GM04503 (cell line): ENCODE results near the gene CHCHD3.

Experiments used
- DNase-seq: peaks from one replicate; pipeline ENCODE4 v3.0.0-alpha.2; 2012; ENCODE audit warnings: low read depth

The CHCHD3 gene

DNA sequence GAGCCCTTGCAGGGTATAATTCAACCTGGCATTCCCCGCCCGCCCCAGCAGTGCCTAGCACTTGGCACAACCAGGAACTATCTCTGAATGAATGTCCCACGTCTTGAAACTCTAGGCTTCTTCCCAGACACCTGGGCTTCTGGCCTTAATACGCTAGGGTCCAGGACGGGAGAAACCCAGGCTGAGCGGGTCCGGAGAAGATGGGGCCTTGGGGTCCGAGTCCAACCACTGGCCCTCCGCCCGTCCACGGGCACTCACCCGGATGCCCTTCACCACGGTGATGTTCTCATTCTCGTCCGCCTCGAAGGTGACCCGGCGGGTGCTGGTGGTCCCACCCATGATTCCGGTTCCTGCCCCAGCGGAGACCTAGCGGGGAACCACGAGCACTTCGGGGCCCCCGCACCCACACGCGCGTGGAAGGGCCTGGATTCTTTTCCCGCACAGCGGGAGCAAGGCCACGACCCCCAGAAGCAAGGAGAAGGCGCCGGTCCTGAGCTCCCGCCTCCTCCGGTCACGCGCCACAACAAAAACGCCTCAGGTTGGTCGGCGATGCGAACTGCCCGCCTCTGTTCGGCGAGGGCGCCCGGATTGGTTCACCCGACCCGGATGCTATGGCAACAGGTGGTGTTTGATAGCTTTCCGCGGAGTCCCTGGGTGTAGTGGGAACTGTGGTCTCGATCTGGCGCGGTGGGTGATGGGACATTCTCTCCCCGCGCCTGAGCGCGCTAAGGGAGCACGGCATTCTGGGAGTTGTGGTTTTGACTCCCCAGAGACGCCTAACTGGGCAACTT lies at the start of gene CHCHD3:
TSS of gene CHCHD3 (minus strand) at position 492 of the 791 bp plus-strand sequence. CDS start at position 339, 153 bp downstream.
- DNase-seq: peak; percentile 96

DNA sequence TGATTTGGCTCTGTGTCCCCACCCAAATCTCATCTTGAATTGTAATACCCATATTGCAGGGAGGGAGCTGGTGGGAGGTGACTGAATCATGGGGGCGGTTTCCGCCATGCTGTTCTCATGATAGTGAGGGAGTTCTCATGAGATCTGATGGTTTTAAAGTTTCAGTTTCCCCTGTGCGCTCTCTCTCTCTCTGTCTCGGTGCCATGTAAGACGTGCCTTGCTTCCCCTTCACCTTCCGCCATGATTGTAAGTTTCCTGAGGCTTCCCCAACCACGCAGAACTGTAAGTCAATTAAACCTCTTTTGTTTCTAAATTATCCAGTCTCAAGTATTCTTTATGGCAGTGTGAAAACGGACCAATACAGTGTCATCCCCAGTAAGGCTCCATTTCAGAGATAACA lies 48.3 kb upstream of the CHCHD3 start:
- no peak for DNase-seq

DNA sequence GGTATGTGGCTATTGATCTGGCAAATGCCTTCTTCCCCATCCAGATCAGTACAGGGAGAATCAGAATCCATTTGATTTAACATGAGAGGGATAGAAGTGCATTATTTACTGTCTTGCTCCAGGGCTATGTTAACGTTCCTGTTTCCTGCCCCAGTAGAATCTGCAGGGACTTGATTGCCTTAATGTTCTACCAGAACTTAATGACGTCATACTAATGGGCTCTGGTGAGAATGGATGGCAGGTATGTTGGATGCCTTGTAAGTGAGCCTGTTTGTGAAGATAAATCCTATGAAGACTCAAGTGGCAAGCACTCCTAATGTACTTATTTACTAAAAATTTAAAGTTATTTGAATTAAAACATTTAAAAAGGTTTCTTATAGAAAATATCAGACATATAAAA lies 44.5 kb upstream of the CHCHD3 start:
- DNase-seq: no peak

DNA sequence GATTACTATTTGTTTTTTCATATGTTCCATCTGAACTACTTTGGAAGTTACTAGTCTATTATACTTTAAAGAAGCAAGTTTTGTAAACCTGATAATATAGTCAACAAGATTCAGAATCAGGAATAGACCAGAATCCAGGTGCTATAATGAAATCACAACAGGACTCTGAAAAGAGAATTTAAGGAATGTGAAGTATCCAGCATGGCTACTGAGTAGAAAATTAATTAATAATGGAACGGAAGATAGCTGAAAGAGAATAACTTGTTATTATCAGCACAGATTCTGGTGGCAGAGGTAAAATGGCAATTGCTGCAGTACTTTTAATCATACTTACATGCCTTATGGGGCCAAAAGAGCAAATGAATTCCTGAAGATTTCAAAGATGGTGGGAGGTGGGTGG lies 43.1 kb upstream of the CHCHD3 start:
- DNase-seq: no peak

DNA sequence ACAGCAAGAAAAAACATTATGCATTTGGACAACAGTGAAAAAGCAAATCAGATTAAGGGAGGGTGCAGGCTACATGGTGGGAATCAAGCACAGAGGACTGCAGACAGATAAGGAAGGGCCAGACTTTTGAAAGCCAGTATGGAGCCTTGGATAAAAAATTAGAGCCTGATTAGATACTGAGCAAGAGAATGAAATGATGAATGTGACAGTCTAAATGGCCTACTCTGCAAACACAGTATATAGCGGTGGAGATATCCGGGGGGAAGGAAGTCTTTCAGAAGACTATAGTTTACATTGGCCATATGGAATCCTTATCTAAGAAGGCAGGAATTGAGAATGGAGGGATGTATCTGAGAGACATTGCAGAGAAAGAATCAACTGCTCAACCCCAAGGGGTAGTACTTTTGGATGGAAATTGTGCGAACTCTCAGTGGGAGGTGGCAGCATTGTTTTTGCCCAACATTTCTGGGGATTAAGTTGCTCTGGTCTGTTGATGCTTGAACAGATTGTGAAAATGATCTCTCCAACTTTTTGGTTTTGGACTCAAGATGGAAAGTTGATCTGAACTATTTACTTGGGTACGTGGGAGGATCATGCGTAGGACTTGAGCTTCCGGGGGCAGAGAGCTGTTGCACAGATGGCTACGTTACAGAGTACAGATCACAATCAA lies 39.4 kb upstream of the CHCHD3 start:
- no peak for DNase-seq

DNA sequence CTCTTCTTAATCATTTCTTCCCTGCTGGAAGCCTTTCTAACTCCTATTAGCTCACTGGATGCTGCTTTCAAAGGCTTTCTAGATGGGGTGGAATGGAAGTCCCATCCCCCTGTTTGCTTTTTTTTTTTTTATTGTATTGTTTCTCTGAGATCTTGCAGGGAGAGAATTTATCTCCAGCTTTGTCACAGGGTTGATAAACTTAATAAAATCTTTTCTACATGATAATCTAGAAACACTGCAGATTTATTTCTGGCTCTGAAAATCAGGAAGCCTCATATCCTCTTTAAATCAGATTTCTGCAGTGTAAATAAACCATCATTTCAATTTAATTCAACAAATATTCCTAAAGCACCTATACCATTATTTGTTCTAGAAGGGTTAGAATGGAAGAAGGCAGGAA lies 37.2 kb upstream of the CHCHD3 start:
- DNase-seq: no peak

DNA sequence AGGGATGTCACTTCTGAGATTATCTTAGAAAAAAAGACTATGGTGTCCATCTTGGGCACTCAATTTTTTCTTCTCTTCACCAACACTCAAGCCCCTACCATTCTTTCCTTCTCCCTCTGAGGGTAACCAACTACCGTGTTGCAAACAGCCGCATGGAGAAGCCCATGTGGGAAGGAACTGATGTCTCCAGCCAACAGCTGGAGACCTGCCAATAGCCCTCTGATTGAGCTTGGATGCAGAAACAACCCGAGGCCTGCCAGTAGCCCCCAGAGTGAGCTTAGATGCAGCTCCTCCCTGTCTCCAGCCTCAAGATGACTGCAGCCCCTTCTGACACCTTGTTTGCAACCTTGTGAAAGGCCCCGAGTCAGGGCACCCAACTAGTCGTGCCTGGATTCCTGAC lies 36.4 kb upstream of the CHCHD3 start:
- DNase-seq: no peak

DNA sequence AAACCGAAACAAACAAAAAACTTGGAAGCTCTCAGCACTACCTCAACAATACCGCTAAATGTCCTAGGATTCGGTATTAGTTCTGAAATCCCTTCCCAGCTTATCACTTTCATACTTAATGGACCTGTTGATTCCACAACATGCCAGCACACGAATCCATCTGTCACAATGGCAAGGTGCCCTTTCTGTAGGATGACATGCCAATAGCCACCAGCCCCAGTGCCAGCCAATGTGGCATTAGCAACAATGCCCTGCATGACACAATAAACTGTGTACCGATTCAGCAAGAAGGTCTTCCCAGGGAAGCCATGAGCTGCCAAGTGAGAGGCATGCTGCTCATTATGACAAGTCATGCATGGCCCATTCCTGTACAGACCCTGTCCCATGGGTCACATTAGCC lies 35.6 kb upstream of the CHCHD3 start:
- no peak for DNase-seq

DNA sequence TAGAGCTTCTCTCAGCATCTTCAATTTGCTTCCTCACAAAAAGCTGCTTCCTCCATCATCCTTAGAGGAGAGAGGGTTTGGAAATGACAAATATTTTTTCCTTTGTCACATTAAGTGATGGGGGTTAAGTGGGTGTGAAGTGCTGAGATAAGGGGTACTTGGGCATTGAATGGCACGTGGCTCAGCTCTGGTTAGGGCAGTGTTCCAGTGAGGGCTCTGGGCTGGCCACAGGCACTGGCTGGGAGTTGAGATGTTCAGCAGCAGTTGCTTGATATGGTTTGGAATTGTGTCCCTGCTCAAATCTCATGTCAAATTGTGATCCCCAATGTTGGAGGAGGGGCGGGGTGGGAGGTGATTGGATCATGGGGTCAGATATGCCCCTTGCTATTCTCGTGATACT lies 33.7 kb upstream of the CHCHD3 start:
- DNase-seq: no peak

DNA sequence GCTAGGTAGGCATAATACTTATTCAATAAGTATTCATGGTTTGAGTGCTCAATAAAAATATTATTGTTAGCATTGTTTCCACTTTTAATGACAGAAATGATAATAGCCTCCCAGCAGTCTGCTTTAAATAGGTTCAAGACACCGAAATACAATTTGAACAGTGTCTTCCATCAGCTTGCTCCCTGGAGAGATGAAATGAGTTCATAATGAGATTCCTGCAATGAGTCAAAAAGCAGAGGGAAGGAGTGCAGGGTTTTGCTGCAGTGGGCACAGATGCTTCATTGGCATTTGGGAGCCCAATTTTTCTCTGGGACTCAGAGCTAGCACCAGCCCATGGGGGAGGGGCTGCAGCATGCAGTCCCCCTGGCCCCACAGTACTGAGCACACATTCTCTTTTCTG lies 32.6 kb upstream of the CHCHD3 start:
- no peak for DNase-seq

DNA sequence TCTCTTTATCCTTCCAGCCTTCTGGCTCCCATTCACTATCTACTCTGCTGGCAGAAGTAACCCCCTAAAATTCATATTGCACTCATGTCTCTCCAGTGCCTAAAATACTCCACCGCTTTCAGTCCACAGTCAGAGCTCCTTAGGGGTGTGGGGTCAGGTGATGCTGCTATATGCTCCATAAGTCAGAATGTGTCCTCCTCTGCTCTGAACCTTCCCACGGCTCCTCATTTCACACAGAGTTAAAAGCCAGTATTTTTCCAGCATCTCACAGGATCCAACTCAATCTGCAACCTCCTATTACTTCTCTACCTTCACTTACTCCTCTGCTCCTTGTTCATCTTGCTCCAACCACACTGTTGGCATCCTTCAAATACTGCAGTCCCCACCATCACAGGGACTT lies 31.1 kb upstream of the CHCHD3 start:
- no peak for DNase-seq

DNA sequence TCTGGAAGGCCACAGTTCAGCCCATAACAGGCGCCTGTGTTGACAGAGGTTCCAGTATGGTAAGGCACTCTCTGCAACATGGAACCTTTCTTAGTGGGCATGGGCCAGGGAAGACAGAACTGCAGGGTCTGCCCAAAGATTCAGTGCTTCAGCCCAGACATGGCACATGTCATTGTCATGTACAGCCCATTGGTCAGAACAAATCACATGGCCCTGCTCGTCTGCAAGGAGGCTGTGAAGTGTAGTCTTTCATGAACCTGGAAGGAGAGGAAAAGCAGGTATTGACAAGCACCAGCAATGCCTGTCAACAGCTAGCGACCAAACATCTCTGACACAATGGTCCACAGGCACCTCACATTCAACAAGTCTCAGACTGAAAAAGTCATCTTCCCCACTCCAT lies 30.4 kb upstream of the CHCHD3 start:
- DNase-seq: no peak

DNA sequence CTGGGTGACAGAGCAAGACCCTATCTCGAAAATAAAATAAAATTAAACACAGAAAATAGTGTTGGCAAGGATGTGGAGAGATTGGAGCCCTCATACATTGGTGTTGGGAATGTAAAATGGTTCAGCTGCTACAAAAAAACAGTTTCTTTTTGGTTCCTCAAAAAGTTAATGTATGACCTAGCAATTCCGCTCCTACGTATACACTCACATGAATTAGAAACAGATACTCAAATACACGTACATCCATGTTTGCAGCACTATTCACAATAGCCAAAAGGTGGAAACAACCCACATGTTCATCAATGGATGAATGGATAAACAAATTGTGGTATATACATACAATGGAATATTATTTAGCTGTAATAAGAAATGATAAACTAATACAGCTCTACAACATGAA lies 28.4 kb upstream of the CHCHD3 start:
- DNase-seq: no peak

DNA sequence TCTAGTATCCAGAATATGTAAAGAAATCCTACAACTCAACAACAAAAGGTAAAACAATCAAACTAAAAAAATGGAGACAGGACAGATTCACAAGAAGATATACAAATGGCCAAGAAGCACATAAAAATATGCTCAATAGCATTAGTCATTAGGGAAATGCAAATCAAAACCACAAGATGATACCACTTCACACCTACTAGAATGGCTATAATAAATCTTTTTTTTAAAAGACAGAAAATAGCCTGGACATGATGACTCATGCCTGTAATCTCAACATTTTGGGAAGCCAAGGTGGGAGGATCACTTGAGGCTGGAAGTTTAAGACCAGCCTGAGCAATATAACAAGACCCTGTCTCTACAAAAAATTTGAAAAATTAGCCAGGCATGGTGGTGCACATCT lies 27.9 kb upstream of the CHCHD3 start:
- no peak for DNase-seq

DNA sequence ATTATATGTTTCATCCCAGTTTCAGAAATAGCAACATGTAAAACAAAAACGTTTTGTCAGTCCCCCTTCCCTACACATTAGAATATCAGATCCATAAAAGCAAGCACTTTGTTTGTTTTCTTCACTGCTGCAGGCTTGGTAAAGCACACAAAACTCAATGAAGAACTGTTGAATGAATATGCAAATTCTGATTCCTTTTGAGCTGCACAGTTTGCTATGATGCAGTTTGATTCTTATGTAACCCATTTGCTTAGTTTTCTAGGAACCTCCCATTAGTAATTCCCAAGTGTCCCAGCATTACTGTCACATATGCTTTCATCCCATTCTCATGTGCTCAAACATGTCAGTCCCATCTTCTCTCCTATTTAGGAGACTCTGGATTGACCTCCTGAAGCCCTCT lies 26.1 kb upstream of the CHCHD3 start:
- no peak for DNase-seq

DNA sequence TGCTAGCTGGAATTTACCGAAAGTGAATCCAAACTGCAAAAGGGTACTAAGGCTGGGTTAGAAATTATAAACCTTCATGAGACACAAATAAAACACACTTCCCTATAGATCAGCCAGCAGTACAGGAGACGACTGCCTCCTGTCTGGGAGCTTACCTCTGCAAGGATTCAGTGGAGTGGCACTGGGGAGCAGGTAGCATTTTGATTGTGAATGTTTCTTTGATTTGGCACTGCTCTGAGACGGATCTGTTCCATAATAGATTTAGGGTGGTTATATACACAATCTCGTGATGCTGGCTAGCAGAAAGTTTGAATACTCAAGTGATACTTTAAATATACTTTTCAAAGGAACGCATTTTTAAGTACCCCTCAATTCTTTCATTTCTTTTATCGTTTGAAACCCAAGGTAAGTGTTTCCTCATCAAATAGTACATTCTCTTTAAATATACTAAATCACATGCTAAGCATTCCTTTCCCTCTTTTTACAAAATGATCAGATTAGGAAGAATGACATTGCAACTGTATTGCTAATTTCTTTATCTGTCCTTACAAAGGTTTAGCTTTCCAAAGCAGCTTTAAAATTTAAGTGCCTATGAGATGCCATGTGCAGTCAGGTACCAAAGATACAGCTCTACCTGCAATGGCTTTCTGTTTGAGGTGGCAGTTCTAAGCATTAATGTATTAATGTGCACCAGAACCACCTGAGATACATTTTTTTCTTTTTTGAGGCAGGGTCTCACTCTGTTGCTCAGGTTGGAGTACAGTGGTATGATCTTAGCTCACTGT lies 20.6 kb upstream of the CHCHD3 start:
- no peak for DNase-seq

DNA sequence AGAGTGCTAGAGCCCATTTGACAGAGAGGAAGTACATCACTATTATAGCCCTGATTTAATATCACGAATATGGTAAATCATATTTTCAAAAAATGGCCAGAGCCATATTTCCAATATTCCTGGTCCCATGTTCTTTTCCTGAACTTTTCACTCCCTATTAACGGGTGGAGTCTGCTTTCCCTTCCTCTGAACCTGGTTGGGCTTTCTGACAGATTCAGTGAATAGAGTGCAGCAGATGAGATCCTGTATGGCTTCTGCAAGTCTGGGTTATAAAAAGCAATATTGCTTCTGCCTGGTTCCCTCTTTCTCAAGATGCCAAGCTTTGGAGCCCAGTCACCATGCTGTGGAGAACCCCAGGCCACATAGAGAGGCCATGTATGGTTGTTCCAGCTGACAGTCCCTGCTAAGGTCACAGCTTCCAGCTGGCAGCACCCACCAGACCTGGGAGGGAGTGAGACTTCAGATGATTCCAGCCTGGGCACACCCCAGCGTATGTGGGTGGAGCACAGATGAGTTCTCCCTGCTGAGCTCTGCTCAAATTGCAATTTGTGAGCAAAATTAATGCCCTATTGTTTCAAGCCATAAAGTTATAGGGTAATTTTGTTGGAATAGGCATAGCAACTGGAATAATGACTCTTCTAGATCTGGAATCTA lies 17.9 kb upstream of the CHCHD3 start:
- no peak for DNase-seq

DNA sequence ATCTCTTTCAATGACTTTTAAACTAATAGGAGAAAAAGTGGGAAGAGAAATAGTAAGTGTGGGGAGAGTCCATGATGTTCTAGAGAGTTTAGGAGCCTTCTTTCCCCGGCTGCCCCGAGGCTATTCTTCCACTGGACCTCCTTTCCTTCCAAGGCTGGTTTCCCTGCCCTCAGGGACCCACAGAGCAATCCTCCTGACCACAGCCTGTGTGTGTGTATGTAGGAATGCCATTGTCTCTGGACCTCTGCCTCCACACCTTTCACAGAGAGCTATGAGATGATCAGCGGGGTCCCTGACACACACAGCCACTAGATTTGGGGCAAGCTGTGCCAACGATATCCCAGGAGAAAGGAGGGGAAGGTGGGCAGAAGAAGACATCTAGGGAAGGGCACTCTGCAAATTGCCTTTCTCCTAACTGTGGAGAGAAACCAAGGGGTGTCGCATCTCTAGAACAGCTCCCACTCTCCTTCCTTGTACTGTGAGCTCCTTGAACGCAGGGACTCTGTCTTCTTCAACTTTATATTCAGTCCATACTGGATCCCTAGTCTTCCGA lies 13.3 kb upstream of the CHCHD3 start:
- no peak for DNase-seq

DNA sequence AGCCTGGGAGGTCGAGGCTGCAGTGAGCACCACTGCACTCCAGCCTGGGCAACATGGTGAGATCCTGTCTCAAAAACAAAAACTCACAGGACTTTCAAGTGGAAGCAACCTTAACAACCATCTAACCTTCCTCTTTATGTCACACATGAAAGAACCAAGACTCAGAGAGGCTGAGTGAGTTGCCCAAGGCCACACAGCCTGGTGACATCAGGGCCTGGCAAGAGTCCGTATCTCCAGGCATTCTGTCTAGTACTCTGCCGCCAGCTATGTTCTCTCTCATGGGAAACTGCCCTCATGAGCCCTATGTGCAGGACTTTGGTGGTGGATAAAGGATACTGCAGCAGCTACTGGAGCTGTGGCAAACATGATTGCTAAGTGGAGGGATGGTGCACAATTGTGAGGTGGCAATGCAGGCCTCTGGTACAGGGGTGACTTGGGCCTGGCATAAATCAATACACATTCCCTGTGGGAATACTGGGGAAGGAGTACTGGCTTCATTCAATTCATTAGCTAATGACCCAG lies 10.1 kb upstream of the CHCHD3 start:
- DNase-seq: no peak

DNA sequence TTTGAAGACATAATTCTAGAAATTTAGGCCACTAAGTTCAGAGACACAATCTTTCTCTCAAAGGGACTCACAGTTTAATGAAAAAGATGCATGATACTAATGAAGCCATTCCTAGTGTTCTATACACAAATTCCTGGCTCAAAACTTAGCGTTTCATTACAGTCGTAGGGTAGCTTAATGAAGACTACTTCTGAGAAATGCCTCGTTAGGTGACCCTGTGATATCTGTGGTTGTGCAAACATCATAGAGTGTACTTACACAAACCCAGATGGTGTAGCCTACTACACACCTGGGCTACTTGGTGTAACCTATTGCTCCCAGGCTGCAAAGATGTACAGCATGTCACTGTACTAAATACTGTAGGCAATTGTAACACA lies 488 bp upstream of the CHCHD3 start:
- no peak for DNase-seq

DNA sequence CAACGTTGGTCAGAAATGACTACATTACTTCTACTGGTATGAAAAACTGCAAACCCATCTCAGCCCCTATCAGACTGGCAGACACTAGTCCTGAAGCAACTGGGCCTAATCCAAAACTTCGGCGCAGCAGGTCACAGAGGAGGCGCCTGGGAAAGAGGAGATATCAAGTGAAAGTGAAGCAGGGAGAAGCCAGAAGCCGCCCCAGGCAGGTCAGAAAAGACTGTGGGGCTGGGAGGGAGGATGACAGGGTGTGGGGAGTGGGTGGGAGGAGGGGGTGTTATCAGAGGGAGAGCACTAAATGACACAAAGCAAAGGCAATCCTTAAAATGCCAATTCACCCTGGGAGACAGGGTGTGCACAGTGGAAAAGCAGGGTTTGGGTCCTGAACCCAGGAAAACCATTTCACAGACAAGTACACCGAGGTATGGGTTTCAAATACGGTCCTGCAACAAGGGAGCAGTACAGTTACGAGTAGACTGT lies 731 bp downstream of the CHCHD3 start:
- no peak for DNase-seq

DNA sequence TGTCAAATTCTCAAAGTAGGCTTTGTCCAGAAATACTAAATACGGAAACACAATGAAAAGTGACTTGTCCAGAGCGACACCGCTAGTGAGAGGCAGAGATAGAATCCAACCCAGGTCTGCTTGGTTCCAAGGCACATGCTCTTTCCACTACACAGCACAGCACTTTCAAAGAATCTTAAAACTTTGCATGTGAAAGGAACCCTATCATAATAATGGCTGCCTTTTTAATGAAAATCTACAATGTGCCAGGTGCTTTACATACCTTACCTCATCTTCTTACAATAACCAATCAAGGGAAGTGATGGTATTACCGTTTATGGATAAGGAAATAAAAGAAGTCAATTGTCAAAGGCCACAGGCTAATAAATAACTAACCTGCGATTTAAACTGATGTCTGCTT lies 2.6 kb downstream of the CHCHD3 start:
- DNase-seq: no peak
